NCI-H2107 treated with DMSO at 0.1 percent for 48 hours (cell line): ENCODE measurements around the gene EPM2A.

Experiments used
- DNase-seq: peaks from one replicate; lab custom pipeline; 2025; ENCODE audit not compliant: unreplicated experiment; lab: John Stamatoyannopoulos, UW

Gene EPM2A

GRCh38 chr6:145603991-145604390 lies 131.3 kb downstream of the EPM2A start:
- DNase-seq: no peak

- no peak for DNase-seq
Observed at GRCh38 chr6:145603424-145603833, 131.9 kb downstream of the EPM2A start.

DNA sequence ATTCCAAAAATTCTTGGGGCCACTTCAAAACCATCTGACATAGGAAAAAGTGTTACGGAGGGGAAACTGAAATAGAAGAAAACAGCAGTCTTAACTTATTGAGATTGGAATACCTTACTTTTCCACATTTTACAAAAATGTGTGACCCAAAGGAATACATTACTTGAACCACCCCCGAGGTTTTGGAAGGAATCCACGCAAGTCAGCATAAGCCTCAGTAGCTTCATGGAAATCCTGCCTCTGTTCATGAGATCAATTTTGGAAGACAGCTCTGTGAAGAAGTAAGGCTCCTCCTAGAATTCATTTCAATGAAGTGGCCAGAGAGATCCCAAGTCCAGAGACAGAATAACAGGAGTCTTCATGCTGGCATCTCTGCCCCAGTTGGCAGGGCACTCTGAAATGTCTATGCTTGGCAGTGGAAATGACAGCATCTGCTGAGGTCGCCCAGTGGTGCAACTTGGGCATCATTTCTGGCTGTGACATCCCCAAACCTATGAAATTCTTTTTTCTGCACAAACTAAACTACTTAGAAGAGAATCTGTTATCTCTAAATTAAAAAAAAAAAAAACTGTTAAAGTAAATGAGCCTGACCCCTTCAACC lies 132.5 kb downstream of the EPM2A start:
- no peak for DNase-seq

DNA sequence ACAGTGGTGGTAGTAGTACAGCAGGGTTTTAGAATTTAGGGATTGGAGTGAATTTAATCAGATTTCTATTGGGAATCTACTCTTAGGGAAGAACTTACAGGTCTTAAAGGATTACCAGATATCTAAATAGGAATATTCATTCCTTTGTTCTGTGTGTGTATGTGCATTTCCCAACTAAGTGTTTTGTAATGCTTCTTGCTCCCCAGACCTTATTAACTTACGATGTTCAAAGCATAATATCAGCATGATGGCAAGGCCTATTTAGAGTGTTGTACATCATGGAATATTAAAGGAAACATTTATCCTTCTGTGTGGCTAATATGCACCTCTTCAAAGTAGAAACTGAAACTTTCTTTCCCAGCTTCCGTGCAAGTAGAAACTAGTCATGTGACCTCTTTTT lies 133.9 kb downstream of the EPM2A start:
- DNase-seq: no peak

DNA sequence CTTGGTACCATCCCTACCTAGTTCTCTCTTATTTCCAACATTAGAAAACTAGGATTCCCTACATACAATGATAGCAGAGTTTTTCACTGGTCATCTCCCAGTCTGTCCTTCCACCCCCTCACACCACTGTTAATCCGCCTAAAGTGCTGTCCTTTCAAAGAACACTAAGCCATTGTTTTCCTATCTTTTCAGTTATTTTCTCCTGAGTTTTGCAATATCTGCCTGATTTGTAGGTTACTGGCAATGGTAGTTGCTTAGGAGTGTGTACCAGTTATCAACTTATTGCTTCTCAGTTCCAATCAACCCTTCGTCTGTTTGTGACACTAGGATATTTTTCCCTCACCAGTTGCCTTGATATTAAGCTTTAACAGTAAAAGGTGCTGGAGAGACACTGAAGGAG lies 135.0 kb downstream of the EPM2A start:
- no peak for DNase-seq

GRCh38 chr6:145588981-145589380 lies 146.3 kb downstream of the EPM2A start:
- no peak for DNase-seq

DNA sequence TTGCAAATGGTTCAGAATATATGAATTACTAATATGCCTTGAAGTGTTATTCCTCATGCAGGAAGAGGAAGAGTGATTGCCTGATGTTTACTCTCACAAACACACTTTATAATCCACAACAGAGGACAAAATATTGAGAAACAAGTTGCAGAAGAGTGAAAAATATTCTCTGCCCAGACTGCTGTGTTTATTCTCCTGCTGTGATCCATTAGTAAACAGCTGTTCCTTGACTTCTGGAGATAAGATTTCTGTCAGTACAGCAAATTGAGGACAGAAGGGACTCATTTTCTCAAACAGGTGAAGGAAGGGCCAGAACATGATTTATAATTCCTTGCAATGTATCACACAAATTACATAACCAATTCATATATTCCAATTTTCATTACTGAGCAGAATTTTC lies 148.0 kb downstream of the EPM2A start:
- DNase-seq: no peak

DNA sequence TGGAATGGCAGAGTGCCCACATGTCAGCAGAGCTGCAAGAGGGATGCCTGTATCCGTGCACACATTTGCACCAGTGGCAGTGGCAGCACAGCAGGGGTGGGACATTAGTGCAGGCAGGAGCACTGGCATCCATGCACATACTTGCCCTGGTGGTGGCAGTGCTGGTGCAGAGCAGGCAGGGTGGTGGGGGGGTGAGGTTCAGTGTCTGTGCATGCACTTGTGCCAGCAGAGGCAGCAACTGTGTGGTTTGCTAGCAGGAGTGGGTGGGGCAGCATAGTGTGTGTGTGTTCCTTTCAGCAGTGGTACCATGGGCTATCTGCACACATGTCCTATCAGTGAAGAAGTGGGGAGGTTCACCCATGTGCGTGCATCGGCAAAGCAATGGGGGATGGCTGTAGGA lies 151.6 kb downstream of the EPM2A start:
- no peak for DNase-seq
